Neural cell (in vitro differentiated cells): ENCODE measurements around the gene GALNT2. TPM values are rescaled to one million over a fixed set of nuclear protein-coding genes. Genes with fewer than 3 reads are reported as not detected.

Experiments
- H2AFZ ChIP-seq: fragments of 200-600, 300-800 bp; sonication (generic), shearing (Covaris generic); 2 replicates; pipeline ENCODE4 v1.6.0; 2014; ENCODE audit warnings: low read depth, mild to moderate bottlenecking, antibody characterized with exemption, low read length, moderate library complexity
- H3F3A ChIP-seq: fragments of 200-600 bp; shearing (Covaris generic); 2 replicates; pipeline ENCODE4 v1.6.1; 2016; ENCODE audit warnings: mild to moderate bottlenecking, moderate library complexity, mixed read lengths, antibody characterized with exemption, low read length; ENCODE audit not compliant: insufficient read depth, poor library complexity, severe bottlenecking
- H3K27ac ChIP-seq: fragments of 200-600, 300-800 bp; sonication (generic), shearing (Covaris generic); 2 replicates; pipeline ENCODE4 v1.5.1; 2014; ENCODE audit warnings: mild to moderate bottlenecking, low read length, moderate library complexity
- H3K27me3 ChIP-seq: fragments of 300-800, 200-600 bp; sonication (generic), shearing (Covaris generic); 2 replicates; pipeline ENCODE4 v1.6.0; 2014; ENCODE audit warnings: mild to moderate bottlenecking, low read depth, low read length, moderate library complexity; ENCODE audit not compliant: insufficient read depth
- H3K36me3 ChIP-seq: fragments of 300-800, 200-600 bp; sonication (generic), shearing (Covaris generic); 2 replicates; pipeline ENCODE4 v1.5.1; 2014; ENCODE audit warnings: mild to moderate bottlenecking, antibody characterized with exemption, low read length, moderate library complexity; ENCODE audit not compliant: insufficient read depth
- H3K4me2 ChIP-seq: fragments of 300-800, 200-600 bp; sonication (generic), shearing (Covaris generic); 2 replicates; pipeline ENCODE4 v1.6.0; 2014; ENCODE audit warnings: mild to moderate bottlenecking, low read length
- H3K4me3 ChIP-seq: fragments of 300-800, 200-600 bp; sonication (generic), shearing (Covaris generic); 2 replicates; pipeline ENCODE4 v1.5.1; 2014; ENCODE audit warnings: mild to moderate bottlenecking, low read length, moderate library complexity
- H3K79me2 ChIP-seq: fragments of 200-600 bp; shearing (Covaris generic); replicated peaks from 2 replicates; pipeline ENCODE4 v1.6.0; 2014; ENCODE audit warnings: mild to moderate bottlenecking, low read length, moderate library complexity; ENCODE audit not compliant: insufficient read depth
- H3K9ac ChIP-seq: fragments of 300-800, 200-600 bp; sonication (generic), shearing (Covaris generic); 2 replicates; pipeline ENCODE4 v1.6.1; 2016; ENCODE audit warnings: mild to moderate bottlenecking, low read length, mixed read lengths
- H3K9me2 ChIP-seq: fragments of 200-600 bp; shearing (Covaris generic); 2 replicates; pipeline ENCODE4 v1.6.1; 2016; ENCODE audit warnings: mild to moderate bottlenecking, low read length, mixed read lengths; ENCODE audit not compliant: insufficient read depth
- H3K9me3 ChIP-seq: fragments of 200-600, 300-800 bp; sonication (generic), shearing (Covaris generic); 2 replicates; pipeline ENCODE4 v1.6.1; 2016; ENCODE audit warnings: mild to moderate bottlenecking, mixed run types, low read length, moderate library complexity, mixed read lengths
- H4K20me1 ChIP-seq: fragments of 200-600 bp; shearing (Covaris generic); 2 replicates; pipeline ENCODE4 v1.6.1; 2016; ENCODE audit warnings: mild to moderate bottlenecking, mixed run types; ENCODE audit not compliant: insufficient read depth
- EP300 ChIP-seq: fragments of 450-650 bp; conservative IDR thresholded peaks from 2 replicates; pipeline ENCODE4 v1.6.1; 2014; ENCODE audit warnings: antibody characterized with exemption, mild to moderate bottlenecking, moderate library complexity; ENCODE audit not compliant: poor library complexity, severe bottlenecking
- EZH2 ChIP-seq: fragments of 200-600, 300-800 bp; shearing (Covaris generic), sonication (generic); IDR thresholded peaks from 2 replicates; pipeline ENCODE4 v1.6.1; 2014; ENCODE audit warnings: antibody characterized with exemption, low read length, borderline replicate concordance, mild to moderate bottlenecking; ENCODE audit not compliant: insufficient read depth, poor library complexity, severe bottlenecking
- MXI1 ChIP-seq: fragments of 450-650 bp; conservative IDR thresholded peaks from 2 replicates; pipeline ENCODE4 v1.6.1; 2014; ENCODE audit warnings: antibody characterized with exemption, mild to moderate bottlenecking; ENCODE audit not compliant: poor library complexity, severe bottlenecking
- POLR2AphosphoS5 ChIP-seq: IDR thresholded peaks from 2 replicates; pipeline ENCODE4 v1.6.1; 2012
- RAD21 ChIP-seq: fragments of 450-650 bp; conservative IDR thresholded peaks from 2 replicates; pipeline ENCODE4 v1.6.1; 2014; ENCODE audit warnings: antibody characterized with exemption, mild to moderate bottlenecking, moderate library complexity
- SMC3 ChIP-seq: fragments of 450-650 bp; conservative IDR thresholded peaks from 2 replicates; pipeline ENCODE4 v1.6.1; 2014; ENCODE audit warnings: antibody characterized with exemption, mild to moderate bottlenecking, moderate library complexity; ENCODE audit not compliant: poor library complexity
- TAF1 ChIP-seq: IDR thresholded peaks from 2 replicates; pipeline ENCODE4 v1.6.1; 2012; ENCODE audit warnings: low read depth
- polyA plus RNA-seq: library from polyadenylated mRNA; depleted of rRNA; stranded (reverse); fragments of >200 nt; gene quantifications from 2 replicates; pipeline ENCODE4 v1.2.3, GENCODE V29; 2014
- TF ChIP-seq, protein P1 (sequence below): fragments of 450-650 bp; IDR thresholded peaks from 2 replicates; pipeline ENCODE4 v1.5.1; 2014; ENCODE audit warnings: antibody characterized with exemption, mild to moderate bottlenecking, moderate library complexity; ENCODE audit not compliant: poor library complexity, severe bottlenecking
- TF ChIP-seq, protein P2 (sequence below): IDR thresholded peaks from 2 replicates; pipeline ENCODE4 v1.6.1; 2012; ENCODE audit warnings: borderline replicate concordance

GALNT2 gene
- polyA plus RNA-seq, 1 donor from 2014 or later = 38.8 TPM

GRCh38 chr1:230158415-230159291, 91.6 kb downstream of the GALNT2 start:
- TF ChIP-seq, protein P1, sequence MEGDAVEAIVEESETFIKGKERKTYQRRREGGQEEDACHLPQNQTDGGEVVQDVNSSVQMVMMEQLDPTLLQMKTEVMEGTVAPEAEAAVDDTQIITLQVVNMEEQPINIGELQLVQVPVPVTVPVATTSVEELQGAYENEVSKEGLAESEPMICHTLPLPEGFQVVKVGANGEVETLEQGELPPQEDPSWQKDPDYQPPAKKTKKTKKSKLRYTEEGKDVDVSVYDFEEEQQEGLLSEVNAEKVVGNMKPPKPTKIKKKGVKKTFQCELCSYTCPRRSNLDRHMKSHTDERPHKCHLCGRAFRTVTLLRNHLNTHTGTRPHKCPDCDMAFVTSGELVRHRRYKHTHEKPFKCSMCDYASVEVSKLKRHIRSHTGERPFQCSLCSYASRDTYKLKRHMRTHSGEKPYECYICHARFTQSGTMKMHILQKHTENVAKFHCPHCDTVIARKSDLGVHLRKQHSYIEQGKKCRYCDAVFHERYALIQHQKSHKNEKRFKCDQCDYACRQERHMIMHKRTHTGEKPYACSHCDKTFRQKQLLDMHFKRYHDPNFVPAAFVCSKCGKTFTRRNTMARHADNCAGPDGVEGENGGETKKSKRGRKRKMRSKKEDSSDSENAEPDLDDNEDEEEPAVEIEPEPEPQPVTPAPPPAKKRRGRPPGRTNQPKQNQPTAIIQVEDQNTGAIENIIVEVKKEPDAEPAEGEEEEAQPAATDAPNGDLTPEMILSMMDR = no peak
- TF ChIP-seq EP300 = no peak
- no peak for TF ChIP-seq RAD21
- no peak for TF ChIP-seq TAF1
- TF ChIP-seq MXI1 = no peak
- no peak for TF ChIP-seq SMC3
- TF ChIP-seq, protein P2, sequence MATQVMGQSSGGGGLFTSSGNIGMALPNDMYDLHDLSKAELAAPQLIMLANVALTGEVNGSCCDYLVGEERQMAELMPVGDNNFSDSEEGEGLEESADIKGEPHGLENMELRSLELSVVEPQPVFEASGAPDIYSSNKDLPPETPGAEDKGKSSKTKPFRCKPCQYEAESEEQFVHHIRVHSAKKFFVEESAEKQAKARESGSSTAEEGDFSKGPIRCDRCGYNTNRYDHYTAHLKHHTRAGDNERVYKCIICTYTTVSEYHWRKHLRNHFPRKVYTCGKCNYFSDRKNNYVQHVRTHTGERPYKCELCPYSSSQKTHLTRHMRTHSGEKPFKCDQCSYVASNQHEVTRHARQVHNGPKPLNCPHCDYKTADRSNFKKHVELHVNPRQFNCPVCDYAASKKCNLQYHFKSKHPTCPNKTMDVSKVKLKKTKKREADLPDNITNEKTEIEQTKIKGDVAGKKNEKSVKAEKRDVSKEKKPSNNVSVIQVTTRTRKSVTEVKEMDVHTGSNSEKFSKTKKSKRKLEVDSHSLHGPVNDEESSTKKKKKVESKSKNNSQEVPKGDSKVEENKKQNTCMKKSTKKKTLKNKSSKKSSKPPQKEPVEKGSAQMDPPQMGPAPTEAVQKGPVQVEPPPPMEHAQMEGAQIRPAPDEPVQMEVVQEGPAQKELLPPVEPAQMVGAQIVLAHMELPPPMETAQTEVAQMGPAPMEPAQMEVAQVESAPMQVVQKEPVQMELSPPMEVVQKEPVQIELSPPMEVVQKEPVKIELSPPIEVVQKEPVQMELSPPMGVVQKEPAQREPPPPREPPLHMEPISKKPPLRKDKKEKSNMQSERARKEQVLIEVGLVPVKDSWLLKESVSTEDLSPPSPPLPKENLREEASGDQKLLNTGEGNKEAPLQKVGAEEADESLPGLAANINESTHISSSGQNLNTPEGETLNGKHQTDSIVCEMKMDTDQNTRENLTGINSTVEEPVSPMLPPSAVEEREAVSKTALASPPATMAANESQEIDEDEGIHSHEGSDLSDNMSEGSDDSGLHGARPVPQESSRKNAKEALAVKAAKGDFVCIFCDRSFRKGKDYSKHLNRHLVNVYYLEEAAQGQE = no peak
- no peak for TF ChIP-seq EZH2
- TF ChIP-seq POLR2AphosphoS5 = no peak
- no peaks in the 10 kb centered on the region for H3K27me3 ChIP-seq
- H3K4me3 ChIP-seq = no peak overlapping the region
- no peaks in the 10 kb centered on the region for H3K36me3 ChIP-seq
- H3K79me2 ChIP-seq = peaks cover 20% of the 10 kb centered on the region
- H2AFZ ChIP-seq = no peak overlapping the region
- H3F3A ChIP-seq = no peaks in the 10 kb centered on the region
- H4K20me1 ChIP-seq = no peaks in the 10 kb centered on the region
- H3K27ac ChIP-seq = no peak overlapping the region
- H3K9ac ChIP-seq = no peak overlapping the region
- H3K9me2 ChIP-seq = no peaks in the 10 kb centered on the region
- no peaks in the 10 kb centered on the region for H3K9me3 ChIP-seq
- no peak overlapping the region for H3K4me2 ChIP-seq

GRCh38 chr1:230159580-230159979, 92.5 kb downstream of the GALNT2 start:
- Histone ChIP-seq H3K79me2 (peaks cover 23% of the 10 kb centered on the region), H3K9me3 (no peaks in the 10 kb centered on the region), H4K20me1 (no peaks in the 10 kb centered on the region), H3K27me3 (no peaks in the 10 kb centered on the region), H3K27ac (no peak overlapping the region), H3K9me2 (no peaks in the 10 kb centered on the region), H3K4me3 (no peak overlapping the region), H3K9ac (no peak overlapping the region), H3F3A (no peaks in the 10 kb centered on the region), H3K36me3 (no peaks in the 10 kb centered on the region), H3K4me2 (no peak overlapping the region), H2AFZ (no peak overlapping the region)
- TF ChIP-seq, protein P1 = no peak
- TF ChIP-seq SMC3 (no peak), POLR2AphosphoS5 (no peak), TAF1 (no peak), RAD21 (no peak), EZH2 (no peak), EP300 (no peak), MXI1 (no peak)
- TF ChIP-seq, protein P2 = no peak
